NCI-H2029 (cell line): Measurements from ENCODE around the gene CD177.
"Not testable (repeated sequence)": the region's sequence is repeated elsewhere in the genome, so short reads cannot be mapped to it uniquely, and the experiment has no call there.

Source experiments
- DNase-seq: peaks from one replicate; lab custom pipeline; 2025; lab: John Stamatoyannopoulos, UW

CD177 gene

DNA sequence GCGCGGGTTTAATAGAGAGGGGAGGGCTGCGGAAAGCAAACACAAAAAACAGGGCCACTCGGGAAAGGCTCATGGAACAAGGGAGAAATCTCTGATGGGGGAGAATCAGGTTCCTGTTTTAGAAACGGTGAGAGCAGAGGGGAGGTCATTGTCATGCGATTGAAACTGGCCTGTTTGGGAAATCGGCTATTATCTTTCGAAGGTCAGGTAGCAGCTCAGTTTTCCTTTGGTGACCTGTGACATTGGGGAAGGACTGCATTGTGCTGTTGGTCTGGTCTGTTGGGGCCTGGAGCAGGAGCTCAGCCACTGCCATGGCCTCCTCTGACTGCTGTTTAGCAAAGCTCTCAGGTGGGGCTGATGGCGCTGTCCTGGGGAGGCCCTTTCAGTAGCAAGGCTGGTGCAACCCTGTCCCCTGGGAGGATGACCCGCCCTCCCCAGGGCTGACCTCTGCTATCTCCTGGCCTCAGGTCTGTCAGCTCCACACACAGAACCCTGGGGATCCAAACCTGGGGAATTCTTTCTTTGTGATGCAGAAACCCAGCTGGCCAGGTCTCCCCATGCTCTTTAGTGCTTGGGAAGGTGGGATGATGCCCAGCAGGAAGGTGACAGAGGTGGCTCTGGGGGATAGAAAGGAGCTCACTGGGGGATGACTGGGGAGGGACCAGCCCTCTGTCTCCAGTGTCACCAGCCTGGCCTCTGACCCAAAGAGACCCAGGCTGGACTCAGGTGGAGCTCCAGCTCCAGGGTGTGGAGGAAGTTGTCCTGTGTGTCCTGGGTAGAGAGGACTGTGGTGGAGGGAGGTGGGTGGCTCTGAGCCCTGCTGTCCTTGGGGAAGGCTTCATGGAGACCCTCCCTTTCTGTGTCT, 21.2 kb upstream of the CD177 start:
- DNase-seq, result no peak

DNA sequence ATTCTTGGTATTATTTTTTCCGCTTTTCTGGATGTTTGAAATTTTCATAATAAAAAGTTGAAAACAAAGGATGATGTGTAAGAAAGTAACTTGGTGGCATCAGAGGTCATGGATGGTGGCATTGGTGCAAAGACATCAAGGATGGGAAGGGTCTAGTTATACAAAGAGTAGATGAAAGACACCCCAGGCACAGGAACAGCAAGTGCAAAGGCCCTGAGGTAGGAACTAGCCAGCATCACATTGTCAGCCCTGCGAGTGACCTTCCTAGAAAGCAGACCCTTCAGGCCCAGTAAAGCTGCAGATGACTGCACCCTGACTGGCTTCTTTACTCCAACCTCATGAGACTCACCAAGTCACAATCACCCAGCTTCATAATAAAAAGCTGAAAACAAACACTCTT, 17.0 kb upstream of the CD177 start:
- not testable (repeated sequence) for DNase-seq

GRCh38 chr19:43337737-43338136, 15.7 kb upstream of the CD177 start:
- no peak for DNase-seq

DNA sequence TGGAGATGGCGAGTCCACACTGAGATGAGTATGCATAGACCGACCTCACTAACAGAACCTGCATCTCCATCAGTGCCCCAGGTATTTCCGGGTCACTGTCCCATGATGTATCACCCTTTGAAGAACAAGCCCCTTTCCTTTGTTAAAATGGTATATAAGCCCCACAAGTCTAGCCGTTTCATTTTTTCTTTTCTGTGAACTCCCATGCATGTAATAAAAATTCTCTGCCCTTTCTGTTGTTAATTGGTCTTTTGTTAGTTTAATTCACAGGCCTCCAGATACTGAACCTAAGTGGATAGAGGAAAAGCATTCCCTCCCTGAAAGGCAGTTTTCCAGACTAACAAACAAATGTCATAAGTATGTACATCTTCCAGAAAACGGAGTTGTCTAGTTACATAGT, 15.0 kb upstream of the CD177 start:
- no peak for DNase-seq

GRCh38 chr19:43339243-43339930, 14.1 kb upstream of the CD177 start:
- peak; percentile 4 for DNase-seq

GRCh38 chr19:43340101-43340500, 13.4 kb upstream of the CD177 start:
- DNase-seq, result not testable (repeated sequence)

- not testable (repeated sequence) for DNase-seq
These were observed 12.4 kb upstream of the CD177 start for GRCh38 chr19:43341098-43341497.

DNA sequence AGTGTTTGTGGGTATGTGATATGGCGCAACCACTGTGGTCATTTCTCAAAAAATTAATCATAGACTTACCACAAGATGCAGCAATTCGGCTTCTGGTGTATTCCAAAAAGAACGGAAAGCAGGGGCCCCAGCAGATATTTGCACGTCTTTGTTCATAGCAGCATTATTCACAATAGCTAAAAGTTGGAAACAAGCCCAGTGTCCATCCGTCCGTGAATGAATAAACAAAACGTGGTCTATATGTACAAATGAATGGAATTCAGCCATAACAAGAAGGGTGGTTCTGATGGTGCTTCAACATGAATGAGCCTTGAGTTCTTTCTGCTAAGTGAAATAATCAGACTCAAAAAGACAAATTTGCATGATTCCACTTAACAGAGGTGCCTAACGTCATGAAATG, 11.4 kb upstream of the CD177 start:
- DNase-seq, result peak; percentile 94

DNA sequence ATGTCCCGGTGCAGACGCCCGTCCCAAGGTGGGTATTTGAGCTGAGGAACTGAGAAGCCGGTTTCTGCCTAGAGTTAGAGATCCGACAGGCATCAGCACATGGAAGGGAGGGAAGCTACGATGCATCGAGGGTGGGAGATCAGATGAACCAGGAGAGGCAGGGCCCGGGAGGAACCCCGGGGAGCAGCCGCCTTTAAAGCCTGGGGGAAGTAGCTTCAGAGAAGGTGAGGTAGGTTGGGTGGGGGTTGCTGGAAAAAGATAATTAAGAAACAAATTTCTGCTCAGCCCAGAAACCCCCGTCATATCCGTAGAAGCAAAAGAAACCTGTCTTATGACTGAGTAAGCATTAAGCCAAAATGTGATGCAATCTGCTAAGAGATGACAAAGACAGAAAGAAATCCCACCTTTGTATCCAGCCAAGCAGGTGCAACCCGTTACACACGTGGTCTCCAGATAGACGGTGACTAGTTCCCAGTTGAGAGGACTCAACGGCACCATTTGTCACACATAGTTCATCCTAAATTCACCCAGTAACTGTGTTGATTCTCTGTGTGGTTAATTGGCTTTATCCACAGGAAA, 9.1 kb upstream of the CD177 start:
- peak; percentile 12 for DNase-seq

GRCh38 chr19:43349813-43350212, 3.7 kb upstream of the CD177 start:
- not testable (repeated sequence) for DNase-seq

DNA sequence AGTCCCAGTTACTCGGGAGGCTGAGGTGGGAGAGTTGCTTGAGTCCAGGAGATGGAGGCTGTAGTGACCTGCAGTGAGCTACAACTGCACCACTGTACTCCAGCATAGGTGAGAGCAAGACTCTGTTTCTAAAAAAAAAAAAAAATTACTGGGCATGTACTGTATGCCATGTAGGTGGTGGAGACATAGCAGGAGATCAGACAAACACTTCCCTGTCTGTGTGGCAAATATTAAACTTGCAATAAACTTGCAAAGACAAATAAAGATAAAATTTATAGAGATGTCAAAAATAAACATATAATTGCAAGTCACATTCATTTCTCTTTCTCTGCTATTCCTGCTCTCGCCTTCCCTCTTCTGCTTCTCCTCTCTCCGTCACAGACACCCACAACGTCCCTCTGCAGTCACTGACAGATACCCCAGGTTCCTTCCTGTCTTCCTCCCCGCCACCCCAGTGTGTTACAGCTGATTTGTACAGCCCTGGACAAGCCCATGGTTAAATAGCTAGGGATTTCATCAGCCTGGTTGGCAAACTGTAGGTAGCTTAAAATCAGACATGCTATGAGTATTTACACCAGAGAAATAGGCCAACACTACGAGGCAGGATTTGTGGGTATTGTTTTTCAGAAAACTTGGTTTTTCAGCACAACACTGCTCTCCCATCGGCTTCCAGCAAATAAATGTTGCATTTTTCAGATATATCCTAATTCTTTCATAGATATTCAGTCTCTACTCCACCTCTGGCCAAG, 1.3 kb upstream of the CD177 start:
- no peak for DNase-seq

GRCh38 chr19:43354305-43354627, 780 bp downstream of the CD177 start:
- no peak for DNase-seq

GRCh38 chr19:43356749-43357148, 3.3 kb downstream of the CD177 start:
- DNase-seq, result not testable (repeated sequence)

GRCh38 chr19:43362179-43362578, 8.7 kb downstream of the CD177 start:
- no peak for DNase-seq

DNA sequence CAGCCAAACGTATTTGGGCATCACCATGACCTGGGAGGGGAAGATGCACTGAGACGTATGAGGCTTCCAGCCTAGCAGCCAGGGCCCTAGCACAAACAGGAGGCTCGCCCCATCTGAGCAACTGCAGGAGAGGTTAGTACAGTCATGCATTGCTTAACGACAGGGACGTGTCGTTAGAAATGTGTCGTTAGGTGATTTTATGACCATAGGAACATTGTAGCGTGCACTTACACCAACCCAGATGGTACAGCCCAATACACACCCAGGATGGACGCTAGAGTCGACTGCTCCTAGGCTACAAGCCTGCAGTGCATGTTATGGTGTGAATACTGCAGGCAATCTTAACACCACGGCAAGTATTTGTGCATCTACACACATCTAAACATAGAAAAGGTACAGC, 9.3 kb downstream of the CD177 start:
- DNase-seq, result no peak

DNA sequence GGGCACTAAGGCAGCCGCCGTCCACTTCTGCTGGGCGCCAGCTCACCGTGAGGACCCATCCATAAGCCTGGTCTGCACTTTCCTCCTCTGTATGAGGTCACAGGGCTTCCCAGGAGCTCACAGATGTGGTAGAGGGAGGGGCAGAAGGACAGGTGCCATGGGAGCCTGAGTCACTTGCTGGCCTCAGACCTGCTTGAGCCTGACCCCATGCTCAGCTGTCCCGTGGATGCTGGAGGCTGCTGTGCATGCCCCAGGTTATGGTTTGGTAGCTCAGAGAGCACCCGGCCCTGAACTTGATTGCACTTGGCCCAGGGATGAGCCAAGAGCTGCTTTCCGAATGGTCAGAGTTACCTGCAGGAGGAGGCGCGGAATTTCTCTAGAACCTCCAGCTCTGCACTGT, 12.2 kb downstream of the CD177 start:
- not testable (repeated sequence) for DNase-seq

GRCh38 chr19:43367822-43368221, 14.3 kb downstream of the CD177 start:
- no peak for DNase-seq

DNA sequence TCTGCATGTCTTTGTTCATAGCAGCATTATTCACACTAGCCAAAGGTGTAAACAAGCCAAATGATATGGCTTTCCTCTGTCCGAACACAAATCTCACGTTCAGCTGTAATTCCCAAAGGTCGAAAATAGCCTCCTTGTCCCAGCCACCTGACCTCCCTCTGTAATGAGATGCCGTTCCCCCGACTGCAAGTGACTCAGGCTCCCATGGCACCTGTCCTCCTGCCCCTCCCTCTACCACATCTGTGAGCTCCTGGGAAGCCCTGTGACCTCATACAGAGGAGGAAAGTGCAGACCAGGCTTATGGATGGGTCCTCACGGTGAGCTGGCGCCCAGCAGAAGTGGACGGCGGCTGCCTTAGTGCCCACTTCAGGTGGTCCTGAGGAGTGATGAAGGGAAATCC, 15.4 kb downstream of the CD177 start:
- DNase-seq, result peak; percentile 56

- no peak for DNase-seq
These were observed 18.4 kb downstream of the CD177 start for GRCh38 chr19:43371909-43372308.

DNA sequence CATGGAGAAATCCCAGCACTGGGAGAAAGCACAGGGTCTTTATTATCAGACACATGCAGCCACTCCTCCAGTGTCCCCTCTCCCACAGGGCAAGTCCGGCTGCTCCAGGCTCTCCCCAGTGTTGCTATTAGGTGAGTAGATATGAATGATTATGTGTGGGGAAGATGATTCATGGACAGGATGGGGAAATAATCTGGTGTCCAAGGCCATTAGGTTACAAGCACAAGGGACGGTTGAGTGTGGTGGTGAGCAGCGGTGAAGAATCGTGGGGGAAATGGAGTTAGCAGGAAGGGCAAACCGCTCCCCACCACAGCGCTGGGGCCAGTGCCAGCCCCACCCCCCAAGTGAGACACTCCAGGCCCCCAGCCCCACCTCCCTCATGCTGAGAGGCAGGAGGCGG, 19.0 kb downstream of the CD177 start:
- DNase-seq, result no peak

GRCh38 chr19:43377624-43378023, 24.1 kb downstream of the CD177 start:
- DNase-seq, result not testable (repeated sequence)

DNA sequence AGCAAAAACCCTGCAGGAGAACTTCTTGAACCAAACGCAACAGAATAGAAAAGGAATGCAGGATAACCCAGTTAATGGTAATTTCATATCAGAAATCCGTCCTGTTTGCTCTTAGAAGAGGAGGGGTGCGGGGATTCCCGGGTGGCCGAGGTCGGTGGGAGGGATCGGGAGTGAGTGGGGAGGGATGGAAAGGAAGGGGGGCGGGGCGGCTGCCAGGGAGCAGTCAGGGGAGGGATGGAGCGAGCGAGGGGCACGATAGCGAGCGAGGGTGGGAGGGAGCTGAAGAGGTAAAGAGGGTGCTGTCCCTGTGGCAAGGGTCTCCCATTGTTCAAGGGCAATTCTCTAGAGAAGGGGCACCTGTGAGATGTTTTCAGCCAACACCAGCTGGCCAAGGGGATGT, 26.5 kb downstream of the CD177 start:
- DNase-seq, result no peak
